MCF 10A (cell line): Measurements from ENCODE around the gene PPP2R5D. TPM values are rescaled to one million over a fixed set of nuclear protein-coding genes. Genes with fewer than 3 reads are reported as not detected.
"Not testable (repeated sequence)": the region's sequence is repeated elsewhere in the genome, so short reads cannot be mapped to it uniquely, and the experiment has no call there.

Experiments
- BruUV-seq: library from RNA; stranded (reverse); fragments of 400-500 nt; replicated peaks from 2 replicates; lab custom pipeline; 2021; lab: Mats Ljungman, UMichigan
- CTCF ChIA-PET: fragments of 300-600 bp; sonication (Branson Sonifier 250); formaldehyde crosslinking; extraction: SDS; loops from one replicate; lab custom pipeline; 2021; ENCODE audit warnings: antibody characterized with exemption, inconsistent platforms; lab: Yijun Ruan, JAX
- POLR2A ChIA-PET: fragments of 300-600, 350-650 bp; sonication (Branson Sonifier 250); formaldehyde crosslinking; extraction: SDS; loops from one replicate; lab custom pipeline; 2020; ENCODE audit warnings: antibody characterized with exemption, inconsistent platforms; lab: Yijun Ruan, JAX
- DNase-seq: peaks from one replicate; pipeline ENCODE4 v3.0.0-alpha.2; 2018; ENCODE audit not compliant: unreplicated experiment
- H3K27ac Mint-ChIP-seq: one replicate; pipeline ENCODE4 v1.8.0; 2022; ENCODE audit warnings: mild to moderate bottlenecking, low read depth, mixed read lengths; ENCODE audit not compliant: unreplicated experiment
- H3K27me3 Mint-ChIP-seq: one replicate; pipeline ENCODE4 v1.8.0; 2022; ENCODE audit warnings: mixed read lengths; ENCODE audit not compliant: insufficient read depth, unreplicated experiment
- H3K36me3 Mint-ChIP-seq: one replicate; pipeline ENCODE4 v1.8.0; 2022; ENCODE audit warnings: mild to moderate bottlenecking, moderate library complexity, mixed read lengths; ENCODE audit not compliant: insufficient read depth, unreplicated experiment
- H3K4me1 Mint-ChIP-seq: one replicate; pipeline ENCODE4 v1.8.0; 2022; ENCODE audit warnings: mixed read lengths; ENCODE audit not compliant: insufficient read depth, unreplicated experiment
- H3K4me3 Mint-ChIP-seq: one replicate; pipeline ENCODE4 v1.8.0; 2022; ENCODE audit warnings: mild to moderate bottlenecking, moderate library complexity, mixed read lengths; ENCODE audit not compliant: unreplicated experiment
- H3K9me3 Mint-ChIP-seq: one replicate; pipeline ENCODE4 v1.8.0; 2022; ENCODE audit warnings: mixed read lengths; ENCODE audit not compliant: unreplicated experiment
- CTCF ChIP-seq: fragments of 200-600 bp; IDR thresholded peaks from one replicate; pipeline ENCODE4 v1.8.0; 2022; ENCODE audit warnings: antibody characterized with exemption, mild to moderate bottlenecking; ENCODE audit not compliant: unreplicated experiment
- intact Hi-C: fragments of 100-400 bp; cut with micrococcal nuclease; formaldehyde crosslinking; loops from 2 replicates; pipeline ENCODE4 v1.14.1; 2022
- total RNA-seq: library from RNA; stranded (reverse); gene quantifications from 2 replicates; pipeline ENCODE4 v1.2.3, GENCODE V29; 2022

The PPP2R5D gene
- total RNA-seq, 1 experiment from 2014 or later, result 17.9 TPM

GRCh38 chr6:43037197-43037596 is 52.8 kb downstream of the PPP2R5D start:
- H3K9me3 Mint-ChIP-seq, result no peaks in the 10 kb centered on the region
- H3K4me1 Mint-ChIP-seq, result no peaks in the 10 kb centered on the region
- no peak for DNase-seq
- intact Hi-C loops, result no loop called here
- CTCF ChIA-PET, result interaction anchor here (0.6 kb wide), 1 partner anchor 14 kb away, joined by 4 read pairs; no protein-coding TSS in a partner anchor
- H3K4me3 Mint-ChIP-seq, result no peak overlapping the region
- peaks cover 54% of the 10 kb centered on the region for H3K36me3 Mint-ChIP-seq
- H3K27me3 Mint-ChIP-seq, result no peaks in the 10 kb centered on the region
- BruUV-seq, result no TSS peak
- POLR2A ChIA-PET, result no interaction called here
- TF ChIP-seq CTCF, result no peak
- no peak overlapping the region for H3K27ac Mint-ChIP-seq

- no peak for DNase-seq
- H3K9me3 Mint-ChIP-seq, result no peaks in the 10 kb centered on the region
- CTCF ChIA-PET, result interaction anchor here (0.6 kb wide), 1 partner anchor 14 kb away, joined by 4 read pairs; no protein-coding TSS in a partner anchor
- POLR2A ChIA-PET, result interaction anchor here (0.8 kb wide), 1 partner anchor 15 kb away, joined by 3 read pairs; no protein-coding TSS in a partner anchor
- TF ChIP-seq CTCF, result no peak
- H3K36me3 Mint-ChIP-seq, result peaks cover 54% of the 10 kb centered on the region
- no TSS peak for BruUV-seq
- no peaks in the 10 kb centered on the region for H3K27me3 Mint-ChIP-seq
- intact Hi-C loops, result no loop called here
- H3K4me1 Mint-ChIP-seq, result no peaks in the 10 kb centered on the region
- H3K4me3 Mint-ChIP-seq, result no peak overlapping the region
- no peak overlapping the region for H3K27ac Mint-ChIP-seq
Observed at GRCh38 chr6:43037706-43038105, 53.3 kb downstream of the PPP2R5D start.

- Mint-ChIP-seq H3K4me3 (no peak overlapping the region), H3K4me1 (no peaks in the 10 kb centered on the region), H3K27ac (no peak overlapping the region), H3K9me3 (no peaks in the 10 kb centered on the region), H3K27me3 (no peaks in the 10 kb centered on the region), H3K36me3 (peaks cover 55% of the 10 kb centered on the region)
- CTCF ChIA-PET, result no interaction called here
- no peak for TF ChIP-seq CTCF
- POLR2A ChIA-PET, result interaction anchor here (0.8 to 1.3 kb wide), 4 partner anchors 14 to 54 kb away, joined by 3 read pairs; partner anchors contain the start of genes CUL7 and PPP2R5D
- no peak for DNase-seq
- BruUV-seq, result no TSS peak
- intact Hi-C loops, result no loop called here
Observed at GRCh38 chr6:43038727-43039126, 54.4 kb downstream of the PPP2R5D start.

- H3K36me3 Mint-ChIP-seq, result peaks cover 51% of the 10 kb centered on the region
- no peak for TF ChIP-seq CTCF
- no peaks in the 10 kb centered on the region for H3K9me3 Mint-ChIP-seq
- DNase-seq, result no peak
- no peaks in the 10 kb centered on the region for H3K27me3 Mint-ChIP-seq
- no peak overlapping the region for H3K27ac Mint-ChIP-seq
- ChIA-PET POLR2A (interaction anchor here (0.7 to 1.2 kb wide), 4 partner anchors 18 to 132 kb away, joined by 3 read pairs; no protein-coding TSS in a partner anchor), CTCF (interaction anchor here (0.7 to 1.2 kb wide), 2 partner anchors 9 to 118 kb away, joined by 3 read pairs; no protein-coding TSS in a partner anchor)
- BruUV-seq, result no TSS peak
- H3K4me1 Mint-ChIP-seq, result no peaks in the 10 kb centered on the region
- intact Hi-C loops, result no loop called here
- H3K4me3 Mint-ChIP-seq, result no peak overlapping the region
Observed at GRCh38 chr6:43040542-43041257, 56.3 kb downstream of the PPP2R5D start.

GRCh38 chr6:43041475-43041874 is 57.1 kb downstream of the PPP2R5D start:
- BruUV-seq, H3K4me3 Mint-ChIP-seq, H3K9me3 Mint-ChIP-seq, intact Hi-C loops, H3K4me1 Mint-ChIP-seq, H3K27ac Mint-ChIP-seq, DNase-seq, H3K27me3 Mint-ChIP-seq: not testable (repeated sequence)
- peaks cover 49% of the 10 kb centered on the region for H3K36me3 Mint-ChIP-seq
- POLR2A ChIA-PET, result interaction anchor here (2.1 kb wide), 1 partner anchor 12 kb away, joined by 11 read pairs; the partner anchor contains the start of gene CUL7
- CTCF ChIA-PET, result interaction anchor here (1.2 kb wide), 1 partner anchor 8 kb away, joined by 3 read pairs; no protein-coding TSS in a partner anchor
